Ecto neural progenitor cell (in vitro differentiated cells): ENCODE data around the gene TBC1D16.

ENCODE experiments used
- DNase-seq: peaks from one replicate; pipeline ENCODE4 v3.0.0-alpha.2; 2018; ENCODE audit warnings: low spot score

The TBC1D16 gene

GRCh38 chr17:79888811-79889634 lies 146.6 kb downstream of the TBC1D16 start:
- DNase-seq: no peak

GRCh38 chr17:79888009-79888540 lies 147.6 kb downstream of the TBC1D16 start:
- DNase-seq: no peak

DNA sequence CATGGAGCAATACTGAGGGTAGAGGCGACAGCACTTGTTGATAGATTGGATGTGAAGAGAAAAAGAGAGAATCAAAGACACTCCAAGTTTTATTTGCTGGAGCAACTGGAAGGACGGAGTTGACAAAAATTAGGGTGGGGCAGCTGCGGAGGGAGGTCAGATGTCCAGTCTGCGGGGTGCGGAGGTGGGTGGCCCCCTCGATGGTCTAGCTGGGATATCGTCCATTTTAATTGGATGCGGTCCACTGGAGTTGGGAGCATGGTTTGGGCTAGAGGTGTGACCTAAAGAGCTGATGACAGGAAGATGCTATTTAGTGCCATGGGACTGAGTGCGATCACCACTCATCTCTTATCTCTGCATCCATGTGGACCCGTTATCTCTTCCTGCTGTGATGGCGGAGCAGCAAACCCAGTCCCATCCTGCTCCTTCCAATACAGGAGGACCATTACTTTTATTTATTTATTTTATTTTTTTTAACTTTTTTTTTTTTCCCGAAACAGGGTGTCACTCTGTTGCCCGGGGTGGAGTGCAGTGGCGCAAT lies 148.2 kb downstream of the TBC1D16 start:
- no peak for DNase-seq

GRCh38 chr17:79883202-79883601 lies 152.5 kb downstream of the TBC1D16 start:
- DNase-seq: no peak
